Esophagus muscularis mucosa (tissue), 3 donors: ENCODE results near the gene CDK14.

Experiments used
- CTCF ChIP-seq, 3 experiments: fragments of 200-600 bp in 2 of 3; fragments of 450-650 bp in 1 of 3; sonication (generic) in 2 of 3; IDR thresholded peaks; one replicate each; pipeline ENCODE4 v1.5.1; 2017 to 2019; ENCODE audit warnings: antibody characterized with exemption in 3 of 3, mild to moderate bottlenecking in 2 of 3, moderate library complexity in 1 of 3
- POLR2AphosphoS5 ChIP-seq, 2 donors: sonication (generic); formaldehyde crosslinking; IDR thresholded peaks; one replicate each; pipeline ENCODE4 v1.6.1; 2017; ENCODE audit warnings: antibody characterized with exemption in 2 of 2

GRCh38 chr7:90584378-90584777 lies 11.7 kb upstream of the CDK14 start:
- TF ChIP-seq CTCF (IDR thresholded peaks at IDR 0.05) (no peak), POLR2AphosphoS5 (IDR thresholded peaks at IDR 0.05) (no peak)
